Smooth muscle cell (in vitro differentiated cells): ENCODE results near the gene CHD8. TPM values are rescaled to one million over a fixed set of nuclear protein-coding genes. Genes with fewer than 3 reads are reported as not detected.

Source experiments
- DNase-seq: peaks from one replicate; lab custom pipeline; 2025; ENCODE audit not compliant: unreplicated experiment; lab: John Stamatoyannopoulos, UW
- H2AFZ ChIP-seq: fragments of 200-600 bp; sonication (generic); 2 replicates; pipeline ENCODE4 v1.6.0; 2016; ENCODE audit warnings: antibody characterized with exemption, low read depth, mild to moderate bottlenecking
- H3F3A ChIP-seq: fragments of 200-600 bp; sonication (generic); 2 replicates; pipeline ENCODE4 v1.6.0; 2017; ENCODE audit warnings: antibody characterized with exemption, low read depth
- H3K27ac ChIP-seq: fragments of 200-600 bp; sonication (generic); 2 replicates; pipeline ENCODE4 v1.5.1; 2016; ENCODE audit warnings: low read depth, mild to moderate bottlenecking
- H3K27me3 ChIP-seq: fragments of 200-600 bp; sonication (generic); 2 replicates; pipeline ENCODE4 v1.6.1; 2016; ENCODE audit warnings: low read depth, mild to moderate bottlenecking
- H3K36me3 ChIP-seq: fragments of 200-600 bp; sonication (generic); 2 replicates; pipeline ENCODE4 v1.5.1; 2016; ENCODE audit warnings: low read depth
- H3K4me1 ChIP-seq: fragments of 200-600 bp; sonication (generic); 2 replicates; pipeline ENCODE4 v1.5.1; 2016; ENCODE audit warnings: low read depth
- H3K4me2 ChIP-seq: fragments of 200-600 bp; sonication (generic); 2 replicates; pipeline ENCODE4 v1.6.0; 2016; ENCODE audit warnings: mild to moderate bottlenecking
- H3K4me3 ChIP-seq: fragments of 200-600 bp; sonication (generic); 2 replicates; pipeline ENCODE4 v1.5.1; 2016; ENCODE audit warnings: mild to moderate bottlenecking
- H3K79me2 ChIP-seq: fragments of 200-600 bp; sonication (generic); 2 replicates; pipeline ENCODE4 v1.6.0; 2016; ENCODE audit warnings: low read depth, mild to moderate bottlenecking
- H3K9ac ChIP-seq: fragments of 200-600 bp; sonication (generic); 2 replicates; pipeline ENCODE4 v1.6.0; 2016; ENCODE audit warnings: low read depth
- H3K9me3 ChIP-seq: fragments of 200-600 bp; sonication (generic); replicated peaks from 2 replicates; pipeline ENCODE4 v1.5.1; 2016; ENCODE audit warnings: low read depth
- H4K20me1 ChIP-seq: fragments of 200-600 bp; sonication (generic); 2 replicates; pipeline ENCODE4 v1.6.0; 2016; ENCODE audit warnings: low read depth
- WGBS: methylation state at CpG from one replicate; pipeline ENCODE4 v1.1.7; 2016; ENCODE audit warnings: low lambda C conversion rate; 5-methylcytosine and 5-hydroxymethylcytosine counted together
- polyA plus RNA-seq: library from polyadenylated mRNA; unstranded; fragments of >200 nt; fragmentation: Nextera tagmentation; extraction: Ambion mirVana; gene quantifications from 2 replicates; pipeline ENCODE4 v1.2.1, GENCODE V29; 2016
- total RNA-seq: library from RNA; depleted of rRNA; stranded (reverse); fragments of >200 nt; gene quantifications from 2 replicates; pipeline ENCODE4 v1.2.3, GENCODE V29; 2014
- TF ChIP-seq, protein P1 (sequence below): fragments of 200-600 bp; sonication (generic); IDR thresholded peaks from 2 replicates; pipeline ENCODE4 v1.5.1; 2017; ENCODE audit warnings: borderline replicate concordance, mild to moderate bottlenecking, antibody characterized with exemption; ENCODE audit not compliant: insufficient read depth, poor library complexity, severe bottlenecking

The CHD8 gene
- total and polyA plus RNA-seq, 2 experiments from 2014 or later = 25.0 to 52.9 TPM

GRCh38 chr14:21414137-21414631 is 41.7 kb downstream of the CHD8 start:
- no peak overlapping the region for H3K4me3 ChIP-seq
- H3K36me3 ChIP-seq = peaks cover 48% of the 10 kb centered on the region
- TF ChIP-seq, protein P1, sequence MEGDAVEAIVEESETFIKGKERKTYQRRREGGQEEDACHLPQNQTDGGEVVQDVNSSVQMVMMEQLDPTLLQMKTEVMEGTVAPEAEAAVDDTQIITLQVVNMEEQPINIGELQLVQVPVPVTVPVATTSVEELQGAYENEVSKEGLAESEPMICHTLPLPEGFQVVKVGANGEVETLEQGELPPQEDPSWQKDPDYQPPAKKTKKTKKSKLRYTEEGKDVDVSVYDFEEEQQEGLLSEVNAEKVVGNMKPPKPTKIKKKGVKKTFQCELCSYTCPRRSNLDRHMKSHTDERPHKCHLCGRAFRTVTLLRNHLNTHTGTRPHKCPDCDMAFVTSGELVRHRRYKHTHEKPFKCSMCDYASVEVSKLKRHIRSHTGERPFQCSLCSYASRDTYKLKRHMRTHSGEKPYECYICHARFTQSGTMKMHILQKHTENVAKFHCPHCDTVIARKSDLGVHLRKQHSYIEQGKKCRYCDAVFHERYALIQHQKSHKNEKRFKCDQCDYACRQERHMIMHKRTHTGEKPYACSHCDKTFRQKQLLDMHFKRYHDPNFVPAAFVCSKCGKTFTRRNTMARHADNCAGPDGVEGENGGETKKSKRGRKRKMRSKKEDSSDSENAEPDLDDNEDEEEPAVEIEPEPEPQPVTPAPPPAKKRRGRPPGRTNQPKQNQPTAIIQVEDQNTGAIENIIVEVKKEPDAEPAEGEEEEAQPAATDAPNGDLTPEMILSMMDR = no peak
- 94% methylated on average over 1 of the region's 1 CpG for WGBS
- no peak for DNase-seq
- no peaks in the 10 kb centered on the region for H3K27me3 ChIP-seq
- no peaks in the 10 kb centered on the region for H3K4me1 ChIP-seq
- no peak overlapping the region for H3K9ac ChIP-seq
- H3K9me3 ChIP-seq = no peaks in the 10 kb centered on the region
- H3F3A ChIP-seq = no peaks in the 10 kb centered on the region
- H2AFZ ChIP-seq = no peak overlapping the region
- H3K4me2 ChIP-seq = no peak overlapping the region
- no peak overlapping the region for H3K27ac ChIP-seq
- peaks cover 9% of the 10 kb centered on the region for H4K20me1 ChIP-seq
- H3K79me2 ChIP-seq = peaks cover 4% of the 10 kb centered on the region

DNA sequence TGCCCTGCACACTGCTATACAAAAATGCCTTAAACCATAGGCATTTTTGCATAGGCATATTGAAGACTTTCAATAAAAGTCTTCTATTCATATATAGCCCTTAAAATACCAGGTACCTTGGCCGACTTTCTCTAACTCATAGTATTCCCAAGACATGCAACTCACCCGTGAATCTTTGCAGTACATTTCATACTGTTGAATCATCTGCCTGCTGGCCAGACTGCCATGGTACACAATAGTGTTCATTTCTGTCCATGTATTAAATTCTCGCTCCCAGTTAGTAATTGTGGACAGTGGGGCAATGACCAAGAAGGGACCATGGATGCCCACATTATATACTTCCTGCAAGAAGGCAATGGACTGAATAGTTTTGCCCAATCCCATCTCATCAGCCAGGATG is 47.8 kb downstream of the CHD8 start:
- H4K20me1 ChIP-seq = peaks cover 6% of the 10 kb centered on the region
- DNase-seq = no peak
- no peak overlapping the region for H3K4me2 ChIP-seq
- TF ChIP-seq, protein P1 = no peak
- 72% methylated on average over 3 of the region's 3 CpGs for WGBS
- H3K27me3 ChIP-seq = no peaks in the 10 kb centered on the region
- H3K4me1 ChIP-seq = no peaks in the 10 kb centered on the region
- peak overlapping the region; percentile 18 for H3K27ac ChIP-seq
- peaks cover 76% of the 10 kb centered on the region for H3K36me3 ChIP-seq
- no peaks in the 10 kb centered on the region for H3K79me2 ChIP-seq
- H2AFZ ChIP-seq = no peak overlapping the region
- H3K9me3 ChIP-seq = no peaks in the 10 kb centered on the region
- H3K4me3 ChIP-seq = no peak overlapping the region
- H3K9ac ChIP-seq = no peak overlapping the region
- no peaks in the 10 kb centered on the region for H3F3A ChIP-seq

DNA sequence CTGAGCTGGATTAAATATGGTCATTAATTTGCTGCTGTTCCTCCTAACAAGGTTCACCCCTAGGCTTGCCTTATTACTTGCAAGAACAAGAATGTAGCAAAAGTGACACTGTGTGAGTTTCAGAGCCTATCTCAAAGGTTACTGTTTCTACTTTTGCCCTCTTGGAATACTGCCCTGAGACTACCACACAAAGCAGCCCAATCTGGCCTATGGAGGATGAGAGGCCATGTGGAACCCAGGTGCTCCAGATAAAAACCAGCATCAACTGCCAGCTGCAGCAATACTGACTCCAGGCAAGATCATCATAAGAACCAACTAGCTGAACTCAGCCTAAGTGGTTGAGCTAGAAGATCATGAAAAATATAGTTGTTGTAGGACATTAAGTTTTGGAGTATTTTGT is 49.7 kb downstream of the CHD8 start:
- no peak overlapping the region for H3K4me3 ChIP-seq
- H3K4me1 ChIP-seq = no peaks in the 10 kb centered on the region
- H3F3A ChIP-seq = no peaks in the 10 kb centered on the region
- TF ChIP-seq, protein P1 = no peak
- no peak overlapping the region for H2AFZ ChIP-seq
- H3K4me2 ChIP-seq = no peak overlapping the region
- no peak overlapping the region for H3K9ac ChIP-seq
- no peaks in the 10 kb centered on the region for H3K79me2 ChIP-seq
- H3K27ac ChIP-seq = no peak overlapping the region
- H3K9me3 ChIP-seq = no peaks in the 10 kb centered on the region
- H3K27me3 ChIP-seq = no peaks in the 10 kb centered on the region
- no peak for DNase-seq
- H4K20me1 ChIP-seq = peaks cover 3% of the 10 kb centered on the region
- H3K36me3 ChIP-seq = peaks cover 79% of the 10 kb centered on the region

DNA sequence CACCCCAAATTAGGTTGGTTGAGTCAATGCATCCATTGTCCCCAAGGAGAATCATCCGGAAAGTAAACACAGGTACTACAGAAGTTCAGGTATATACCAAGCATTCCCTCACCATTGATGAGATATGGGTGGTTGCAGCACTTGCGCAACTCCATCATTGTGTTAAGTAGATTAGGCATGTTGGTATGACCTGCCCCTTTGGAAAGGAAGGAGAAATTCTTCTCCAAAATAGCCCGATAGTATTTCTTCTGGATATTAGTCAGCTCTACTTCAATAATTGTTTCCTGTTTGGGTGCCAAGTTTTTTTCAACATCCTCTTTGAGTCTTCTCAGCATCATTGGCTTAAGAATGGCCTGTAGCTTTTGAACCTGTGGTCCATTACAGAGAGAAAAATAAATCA is 50.8 kb downstream of the CHD8 start:
- Histone ChIP-seq H3K79me2 (no peaks in the 10 kb centered on the region), H3K4me1 (no peaks in the 10 kb centered on the region), H3K9ac (no peak overlapping the region), H3K4me3 (no peak overlapping the region), H3K27me3 (no peaks in the 10 kb centered on the region), H3K36me3 (peaks cover 83% of the 10 kb centered on the region), H4K20me1 (peaks cover 3% of the 10 kb centered on the region), H3K4me2 (no peak overlapping the region), H3K9me3 (no peaks in the 10 kb centered on the region), H3F3A (no peaks in the 10 kb centered on the region), H2AFZ (no peak overlapping the region), H3K27ac (no peak overlapping the region)
- TF ChIP-seq, protein P1 = no peak
- 99% methylated on average over 3 of the region's 3 CpGs for WGBS
- DNase-seq = no peak
